ENCODE results near the gene CCDC85C.

CCDC85C gene

GRCh38 chr14:99570544-99571302 is 33.3 kb downstream of the CCDC85C start:
- no peak for DNase-seq

- DNase-seq, result no peak
Observed at GRCh38 chr14:99569725-99570543, 34.1 kb downstream of the CCDC85C start.

GRCh38 chr14:99568567-99569560 is 35.1 kb downstream of the CCDC85C start:
- no peak for DNase-seq

- DNase-seq, result no peak
Observed at GRCh38 chr14:99566390-99567354, 37.3 kb downstream of the CCDC85C start.

- no peak for DNase-seq
Observed at GRCh38 chr14:99566009-99566389, 38.0 kb downstream of the CCDC85C start.

GRCh38 chr14:99565383-99565782 is 38.6 kb downstream of the CCDC85C start:
- DNase-seq, result no peak

- DNase-seq, result no peak
Observed at GRCh38 chr14:99564926-99565259, 39.1 kb downstream of the CCDC85C start.

GRCh38 chr14:99564256-99564925 is 39.6 kb downstream of the CCDC85C start:
- no peak for DNase-seq

GRCh38 chr14:99563749-99564129 is 40.3 kb downstream of the CCDC85C start:
- no peak for DNase-seq

GRCh38 chr14:99562856-99563748 is 40.9 kb downstream of the CCDC85C start:
- DNase-seq, result no peak

- no peak for DNase-seq
Observed at GRCh38 chr14:99561864-99562263, 42.1 kb downstream of the CCDC85C start.

GRCh38 chr14:99560922-99561683 is 42.9 kb downstream of the CCDC85C start:
- no peak for DNase-seq

GRCh38 chr14:99560403-99560802 is 43.6 kb downstream of the CCDC85C start:
- no peak for DNase-seq

GRCh38 chr14:99559286-99559990 is 44.6 kb downstream of the CCDC85C start:
- no peak for DNase-seq

GRCh38 chr14:99556134-99556791 is 47.7 kb downstream of the CCDC85C start:
- DNase-seq, result no peak

- DNase-seq, result no peak
Observed at GRCh38 chr14:99554757-99555531, 49.1 kb downstream of the CCDC85C start.

GRCh38 chr14:99554184-99554583 is 49.8 kb downstream of the CCDC85C start:
- no peak for DNase-seq

Measured in inflammatory macrophage treated with lipopolysaccharide for 1 hour (primary cell).